Liver (tissue), 9 donors: ENCODE data around the gene DNAJB11. TPM values are rescaled to one million over a fixed set of nuclear protein-coding genes. Genes with fewer than 3 reads are reported as not detected.

Experiments
- DNase-seq: peaks from one replicate; pipeline ENCODE4 v3.0.0-alpha.2; 2017; ENCODE audit warnings: low spot score
- H3K27ac ChIP-seq, 2 donors: one replicate each; pipeline ENCODE4 v1.7.0; 2013; ENCODE audit warnings: inconsistent platforms in 2 of 2, low read length in 2 of 2, control low read depth in 1 of 2, low read depth in 1 of 2, mild to moderate bottlenecking in 1 of 2
- H3K27me3 ChIP-seq, 4 donors: one replicate each; pipeline versions ENCODE4 v1.6.1 to v1.7.0; 2013; ENCODE audit warnings: low read length in 3 of 4, inconsistent platforms in 1 of 4, mild to moderate bottlenecking in 1 of 4, moderate library complexity in 1 of 4; ENCODE audit not compliant: control insufficient read depth in 4 of 4, insufficient read depth in 4 of 4
- H3K36me3 ChIP-seq, 4 donors: one replicate each; pipeline versions ENCODE4 v1.6.1 to v1.7.0; 2013; ENCODE audit warnings: low read length in 3 of 4, mild to moderate bottlenecking in 3 of 4, low read depth in 1 of 4, moderate library complexity in 1 of 4; ENCODE audit not compliant: control insufficient read depth in 4 of 4, insufficient read depth in 3 of 4
- H3K4me1 ChIP-seq, 4 donors: one replicate each; pipeline versions ENCODE4 v1.6.1 to v1.7.0; 2013; ENCODE audit warnings: low read length in 3 of 4, mild to moderate bottlenecking in 3 of 4, moderate library complexity in 1 of 4; ENCODE audit not compliant: control insufficient read depth in 4 of 4, insufficient read depth in 4 of 4
- H3K4me3 ChIP-seq, 3 donors: one replicate each; pipeline versions ENCODE4 v1.6.1 to v1.7.0; 2013; ENCODE audit warnings: low read length in 3 of 3, control low read depth in 1 of 3, low read depth in 1 of 3, mild to moderate bottlenecking in 1 of 3
- H3K9ac ChIP-seq, 2 donors: one replicate each; pipeline ENCODE4 v1.7.0; 2013; ENCODE audit warnings: low read length in 2 of 2, mild to moderate bottlenecking in 2 of 2, moderate library complexity in 2 of 2, control low read depth in 1 of 2, low read depth in 1 of 2
- H3K9me3 ChIP-seq, 4 donors: one replicate each; pipeline versions ENCODE4 v1.6.1 to v1.7.0; 2013; ENCODE audit warnings: low read length in 3 of 4; ENCODE audit not compliant: control insufficient read depth in 4 of 4
- EGR1 ChIP-seq, 2 donors: IDR thresholded peaks; 2 replicates each; pipeline ENCODE4 v1.6.1; 2016 to 2018; ENCODE audit warnings: antibody characterized with exemption in 2 of 2, low read depth in 2 of 2
- FOXA2 ChIP-seq: IDR thresholded peaks from 2 replicates; pipeline ENCODE4 v1.6.1; 2016; ENCODE audit warnings: antibody characterized with exemption
- GABPA ChIP-seq, 2 donors: IDR thresholded peaks in 1 of 2; conservative IDR thresholded peaks in 1 of 2; 2 replicates each; pipeline ENCODE4 v1.6.1; 2016; ENCODE audit warnings: antibody characterized with exemption in 2 of 2, mild to moderate bottlenecking in 1 of 2, moderate library complexity in 1 of 2
- HNF4A ChIP-seq, 2 donors: conservative IDR thresholded peaks; 2 replicates each; pipeline ENCODE4 v1.6.1; 2016; ENCODE audit warnings: antibody characterized with exemption in 2 of 2, mild to moderate bottlenecking in 2 of 2
- JUND ChIP-seq, 2 donors: IDR thresholded peaks; 2 replicates each; pipeline ENCODE4 v1.6.1; 2016; ENCODE audit warnings: antibody characterized with exemption in 2 of 2
- NR2F2 ChIP-seq: IDR thresholded peaks from 2 replicates; pipeline ENCODE4 v1.6.1; 2016; ENCODE audit warnings: antibody characterized with exemption
- RXRA ChIP-seq, 2 donors: IDR thresholded peaks; 2 replicates each; pipeline ENCODE4 v1.6.1; 2017 to 2018; ENCODE audit warnings: antibody characterized with exemption in 2 of 2, mild to moderate bottlenecking in 1 of 2
- SP1 ChIP-seq: IDR thresholded peaks from 2 replicates; pipeline ENCODE4 v1.6.1; 2018; ENCODE audit warnings: antibody characterized with exemption, mild to moderate bottlenecking
- YY1 ChIP-seq: IDR thresholded peaks from 2 replicates; pipeline ENCODE4 v1.6.1; 2016; ENCODE audit warnings: antibody characterized with exemption, mild to moderate bottlenecking
- WGBS: extraction: QIAGEN DNeasy Blood & Tissue Kit; methylation state at CpG from one replicate; pipeline ENCODE4 v1.1.7; 2013; 5-methylcytosine and 5-hydroxymethylcytosine counted together
- polyA plus RNA-seq, 2 donors: library from polyadenylated mRNA; stranded (reverse) in 1 of 2; unstranded in 1 of 2; fragments of 200-250 nt in 1 of 2; fragments of >200 nt in 1 of 2; fragmentation: Nextera tagmentation in 1 of 2; extraction: Ambion mirVana in 1 of 2; gene quantifications; one replicate each; pipeline versions ENCODE4 v1.2.1 to v1.2.3, GENCODE V29; 2013 to 2015
- total RNA-seq, 2 donors: library from RNA; depleted of rRNA; stranded (reverse); fragments of >200 nt; gene quantifications; one replicate each; pipeline ENCODE4 v1.2.3, GENCODE V29; 2014
- TF ChIP-seq, protein P1 (sequence below): IDR thresholded peaks from 2 replicates; pipeline ENCODE4 v1.6.1; 2016; ENCODE audit warnings: antibody characterized with exemption
- TF ChIP-seq, protein P2 (sequence below): fragments of 150-350 bp; IDR thresholded peaks from 2 replicates; pipeline ENCODE4 v1.5.1; 2017; ENCODE audit warnings: improper control_type of control experiment, low read depth, low read length; ENCODE audit not compliant: missing input control
- TF ChIP-seq, protein P3 (sequence below): IDR thresholded peaks from 2 replicates; pipeline ENCODE4 v1.6.1; 2016; ENCODE audit warnings: antibody characterized with exemption
- donor health status: healthy.
- donor health status: healthy.
- donor health status: healthy.
- donor health status: healthy.
- donor health status: healthy.

DNAJB11 gene
- total and polyA plus RNA-seq, 4 donors, result 30.2 to 101 (median 56.0) TPM

DNA sequence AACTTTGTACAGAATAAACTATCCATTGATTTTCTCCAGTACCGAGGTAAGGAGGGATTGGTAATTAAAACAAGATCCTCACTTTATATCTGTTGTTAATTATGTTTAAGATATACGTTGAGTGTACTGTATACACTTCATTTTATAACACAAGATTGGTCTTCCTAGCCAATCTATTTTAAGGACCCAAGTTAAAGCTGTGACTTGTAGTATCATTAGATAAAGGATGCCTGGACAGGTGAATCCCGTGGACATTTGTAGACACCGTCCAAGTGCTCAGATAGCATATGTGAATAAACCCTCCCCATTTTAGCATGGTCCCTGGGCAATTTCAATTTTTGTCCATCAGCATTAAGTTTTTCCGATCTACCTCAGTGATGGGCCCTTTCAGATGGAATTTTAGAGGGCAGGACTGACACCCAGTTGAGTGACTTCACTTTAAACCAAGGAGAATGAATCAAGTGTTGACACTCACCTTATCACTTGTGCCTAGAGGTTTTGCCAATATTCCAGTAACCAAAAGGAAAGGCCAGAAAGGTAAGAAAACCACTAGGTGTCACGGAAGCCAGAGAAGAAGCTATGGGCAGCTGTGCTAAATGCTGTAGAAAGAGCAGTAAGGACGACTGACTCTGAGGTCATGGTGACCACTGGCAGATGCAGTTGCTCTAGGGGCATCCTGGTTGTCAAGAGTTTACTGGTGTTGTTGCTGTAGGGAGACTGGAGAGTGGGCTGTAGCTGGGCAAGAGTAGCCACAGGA lies 51.6 kb downstream of the DNAJB11 start:
- Histone ChIP-seq H3K9me3 (no peaks in the 10 kb centered on the region), H3K27ac (no peak overlapping the region), H3K4me3 (no peak overlapping the region), H3K36me3 (peaks cover 0 to 22% (median 17%) of the 10 kb centered on the region in 4 donors), H3K27me3 (no peaks in the 10 kb centered on the region), H3K9ac (no peak overlapping the region), H3K4me1 (peaks cover 0 to 13% (median 3%) of the 10 kb centered on the region in 4 donors)
- TF ChIP-seq, protein P1, sequence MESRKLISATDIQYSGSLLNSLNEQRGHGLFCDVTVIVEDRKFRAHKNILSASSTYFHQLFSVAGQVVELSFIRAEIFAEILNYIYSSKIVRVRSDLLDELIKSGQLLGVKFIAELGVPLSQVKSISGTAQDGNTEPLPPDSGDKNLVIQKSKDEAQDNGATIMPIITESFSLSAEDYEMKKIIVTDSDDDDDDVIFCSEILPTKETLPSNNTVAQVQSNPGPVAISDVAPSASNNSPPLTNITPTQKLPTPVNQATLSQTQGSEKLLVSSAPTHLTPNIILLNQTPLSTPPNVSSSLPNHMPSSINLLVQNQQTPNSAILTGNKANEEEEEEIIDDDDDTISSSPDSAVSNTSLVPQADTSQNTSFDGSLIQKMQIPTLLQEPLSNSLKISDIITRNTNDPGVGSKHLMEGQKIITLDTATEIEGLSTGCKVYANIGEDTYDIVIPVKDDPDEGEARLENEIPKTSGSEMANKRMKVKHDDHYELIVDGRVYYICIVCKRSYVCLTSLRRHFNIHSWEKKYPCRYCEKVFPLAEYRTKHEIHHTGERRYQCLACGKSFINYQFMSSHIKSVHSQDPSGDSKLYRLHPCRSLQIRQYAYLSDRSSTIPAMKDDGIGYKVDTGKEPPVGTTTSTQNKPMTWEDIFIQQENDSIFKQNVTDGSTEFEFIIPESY, result no peak
- TF ChIP-seq, protein P2, sequence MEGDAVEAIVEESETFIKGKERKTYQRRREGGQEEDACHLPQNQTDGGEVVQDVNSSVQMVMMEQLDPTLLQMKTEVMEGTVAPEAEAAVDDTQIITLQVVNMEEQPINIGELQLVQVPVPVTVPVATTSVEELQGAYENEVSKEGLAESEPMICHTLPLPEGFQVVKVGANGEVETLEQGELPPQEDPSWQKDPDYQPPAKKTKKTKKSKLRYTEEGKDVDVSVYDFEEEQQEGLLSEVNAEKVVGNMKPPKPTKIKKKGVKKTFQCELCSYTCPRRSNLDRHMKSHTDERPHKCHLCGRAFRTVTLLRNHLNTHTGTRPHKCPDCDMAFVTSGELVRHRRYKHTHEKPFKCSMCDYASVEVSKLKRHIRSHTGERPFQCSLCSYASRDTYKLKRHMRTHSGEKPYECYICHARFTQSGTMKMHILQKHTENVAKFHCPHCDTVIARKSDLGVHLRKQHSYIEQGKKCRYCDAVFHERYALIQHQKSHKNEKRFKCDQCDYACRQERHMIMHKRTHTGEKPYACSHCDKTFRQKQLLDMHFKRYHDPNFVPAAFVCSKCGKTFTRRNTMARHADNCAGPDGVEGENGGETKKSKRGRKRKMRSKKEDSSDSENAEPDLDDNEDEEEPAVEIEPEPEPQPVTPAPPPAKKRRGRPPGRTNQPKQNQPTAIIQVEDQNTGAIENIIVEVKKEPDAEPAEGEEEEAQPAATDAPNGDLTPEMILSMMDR, result no peak
- no peak for TF ChIP-seq YY1
- TF ChIP-seq EGR1 (IDR thresholded peaks at IDR 0.05; ENCODE audit: low read depth in 2 of 2), result no peak
- WGBS, result 48% methylated on average over 7 of the region's 7 CpGs
- no peak for DNase-seq

DNA sequence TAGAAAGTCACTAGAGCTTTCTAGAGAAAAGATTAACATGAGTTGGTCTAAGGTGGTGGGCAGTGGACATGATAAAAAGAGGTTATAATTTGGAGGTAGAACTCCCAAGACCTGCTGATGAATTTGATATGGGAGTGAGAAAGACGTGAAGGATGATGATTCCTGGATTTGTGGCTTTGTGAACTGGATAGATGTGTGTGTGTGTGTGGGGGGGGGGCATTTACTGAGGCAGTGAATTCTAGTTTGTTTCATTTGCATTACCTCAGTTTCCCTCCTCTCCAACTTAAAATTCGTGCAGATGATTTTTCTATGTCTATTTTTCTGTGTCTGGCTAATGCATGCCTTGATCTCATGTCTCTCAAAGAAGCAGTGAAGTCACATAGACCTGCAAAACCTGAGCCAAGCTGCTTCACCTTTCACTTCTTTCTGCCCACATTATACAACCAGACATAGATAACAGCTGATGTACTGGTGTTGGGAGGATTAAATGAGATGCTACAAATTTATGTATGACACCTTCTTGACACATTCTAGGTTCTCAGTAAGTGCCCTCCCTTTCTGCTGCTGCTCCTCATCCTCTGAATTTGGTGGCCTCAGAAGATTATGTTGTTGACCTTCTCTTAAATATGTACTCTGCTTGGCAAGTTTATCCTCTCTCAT lies 52.3 kb downstream of the DNAJB11 start:
- no peaks in the 10 kb centered on the region for H3K27me3 ChIP-seq
- no peak overlapping the region for H3K27ac ChIP-seq
- 41% methylated on average over 2 of the region's 2 CpGs for WGBS
- TF ChIP-seq FOXA2, result no peak
- TF ChIP-seq, protein P2, result no peak
- TF ChIP-seq HNF4A (conservative IDR thresholded peaks at IDR 0.05), result no peak
- no peak for TF ChIP-seq JUND (IDR thresholded peaks at IDR 0.05)
- no peak for TF ChIP-seq RXRA (IDR thresholded peaks at IDR 0.05)
- H3K36me3 ChIP-seq, result peaks cover 0 to 17% (median 14%) of the 10 kb centered on the region in 4 donors
- H3K4me3 ChIP-seq, result no peak overlapping the region
- H3K9ac ChIP-seq, result no peak overlapping the region
- DNase-seq, result no peak
- no peaks in the 10 kb centered on the region for H3K9me3 ChIP-seq
- peaks cover 0 to 7% (median 3%) of the 10 kb centered on the region in 4 donors for H3K4me1 ChIP-seq

DNA sequence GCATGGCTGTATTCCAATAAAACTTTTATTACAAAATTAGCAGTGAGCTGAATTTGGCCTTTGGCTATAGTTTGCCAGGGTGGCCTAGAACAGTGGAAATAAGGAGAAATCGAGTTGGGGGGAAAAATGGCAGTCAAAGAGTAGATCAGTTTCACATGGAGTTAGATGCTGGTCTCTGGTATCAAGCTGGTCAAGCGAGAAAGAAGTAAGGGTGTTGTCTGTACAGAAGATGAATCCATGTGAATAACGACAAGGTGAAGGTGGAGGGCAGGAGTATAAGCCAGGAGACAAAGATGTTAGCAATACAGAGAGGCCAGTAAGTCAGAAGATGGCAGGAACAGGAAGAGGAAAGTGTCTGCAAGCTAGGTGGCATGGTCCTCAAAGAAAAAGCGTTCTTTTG lies 54.1 kb downstream of the DNAJB11 start:
- Histone ChIP-seq H3K27me3 (no peaks in the 10 kb centered on the region), H3K9ac (no peak overlapping the region), H3K27ac (no peak overlapping the region), H3K4me3 (no peak overlapping the region), H3K36me3 (peaks cover 0 to 7% (median 6%) of the 10 kb centered on the region in 4 donors), H3K4me1 (peaks cover 0 to 4% (median 2%) of the 10 kb centered on the region in 4 donors), H3K9me3 (no peaks in the 10 kb centered on the region)
- WGBS, result 87% methylated on average over 4 of the region's 4 CpGs
- no peak for DNase-seq
- TF ChIP-seq RXRA (IDR thresholded peaks at IDR 0.05) (no peak), EGR1 (IDR thresholded peaks at IDR 0.05; ENCODE audit: low read depth in 2 of 2) (no peak), GABPA (IDR thresholded peaks at IDR 0.05 in 1 of 2, conservative IDR thresholded peaks at IDR 0.05 in 1 of 2) (no peak), NR2F2 (no peak), SP1 (no peak)
- TF ChIP-seq, protein P3, sequence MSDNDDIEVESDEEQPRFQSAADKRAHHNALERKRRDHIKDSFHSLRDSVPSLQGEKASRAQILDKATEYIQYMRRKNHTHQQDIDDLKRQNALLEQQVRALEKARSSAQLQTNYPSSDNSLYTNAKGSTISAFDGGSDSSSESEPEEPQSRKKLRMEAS, result no peak
